H1 (cell line): ENCODE measurements around the gene RDH11. TPM values are rescaled to one million over a fixed set of nuclear protein-coding genes. Genes with fewer than 3 reads are reported as not detected.

Source experiments
- CTCF ChIA-PET: fragments of 300-600 bp; sonication (Branson Sonifier 250); formaldehyde crosslinking; loops from one replicate; lab custom pipeline; 2021; ENCODE audit not compliant: partially characterized antibody; lab: Charles Lee
- POLR2A ChIA-PET: fragments of 300-600 bp; sonication (Branson Sonifier 250); formaldehyde crosslinking; loops from one replicate; lab custom pipeline; 2021; ENCODE audit warnings: inconsistent platforms; ENCODE audit not compliant: partially characterized antibody; lab: Charles Lee
- DNase-seq, 2 experiments: peaks; one replicate each; pipeline versions ENCODE4 v3.0.0 to v3.0.0-alpha.2; 2010 to 2022; ENCODE audit warnings: low spot score in 2 of 2, low read depth in 1 of 2, mixed read lengths in 1 of 2
- FAIRE-seq: peaks from 2 replicates; lab custom pipeline; 2011; peaks lifted over from hg19 to GRCh38; lab: Jason Lieb, UNC
- H2AFZ ChIP-seq: 2 replicates; pipeline ENCODE4 v1.8.1; 2012; ENCODE audit warnings: low read length, inconsistent platforms
- H2AK5ac ChIP-seq: 2 replicates; pipeline ENCODE4 v1.6.1; 2013; ENCODE audit warnings: low read depth, low read length
- H2BK120ac ChIP-seq: replicated peaks from 2 replicates; pipeline ENCODE3; 2013; ENCODE audit warnings: low read depth, low read length, inconsistent platforms
- H2BK12ac ChIP-seq: 2 replicates; pipeline ENCODE4 v1.6.1; 2013; ENCODE audit warnings: low read depth, low read length
- H2BK15ac ChIP-seq: 2 replicates; pipeline ENCODE4 v1.6.1; 2013; ENCODE audit warnings: low read length
- H2BK20ac ChIP-seq: 2 replicates; pipeline ENCODE4 v1.6.1; 2013; ENCODE audit warnings: low read length
- H2BK5ac ChIP-seq: 2 replicates; pipeline ENCODE4 v1.6.1; 2013; ENCODE audit warnings: low read depth, low read length
- H3K14ac ChIP-seq: 2 replicates; pipeline ENCODE4 v1.6.1; 2013; ENCODE audit warnings: inconsistent platforms; ENCODE audit not compliant: insufficient read length
- H3K18ac ChIP-seq: 2 replicates; pipeline ENCODE4 v1.6.1; 2013; ENCODE audit warnings: low read length; ENCODE audit errors: extremely low read depth
- H3K23ac ChIP-seq: 2 replicates; pipeline ENCODE4 v1.6.1; 2013; ENCODE audit warnings: inconsistent platforms; ENCODE audit not compliant: insufficient read length
- H3K23me2 ChIP-seq: 2 replicates; pipeline ENCODE4 v1.6.1; 2013; ENCODE audit warnings: low read depth, low read length
- H3K27ac ChIP-seq: 2 replicates; pipeline ENCODE4 v1.6.1; 2011; ENCODE audit warnings: low read depth, low read length, inconsistent platforms
- H3K27me3 ChIP-seq, 4 experiments: replicated peaks in 1 of 4; 1 replicate in 1 of 4; 2 replicates in 3 of 4; pipeline versions ENCODE4 v1.6.1 to v1.8.1; 2011 to 2013; ENCODE audit warnings: low read length in 3 of 4, mild to moderate bottlenecking in 3 of 4, inconsistent platforms in 2 of 4, mixed read lengths in 2 of 4, moderate library complexity in 1 of 4; ENCODE audit not compliant: control insufficient read depth in 3 of 4, insufficient read depth in 3 of 4; ENCODE audit errors: extremely low read depth in 1 of 4
- H3K36me3 ChIP-seq, 4 experiments: 2 replicates each; pipeline versions ENCODE4 v1.6.1 to v1.8.1; 2011 to 2013; ENCODE audit warnings: mild to moderate bottlenecking in 4 of 4, low read length in 3 of 4, moderate library complexity in 2 of 4, control low read depth in 1 of 4, inconsistent platforms in 1 of 4; ENCODE audit not compliant: insufficient read depth in 4 of 4, control insufficient read depth in 2 of 4
- H3K4ac ChIP-seq: replicated peaks from 2 replicates; pipeline ENCODE3; 2013; ENCODE audit warnings: low read length, low read depth, mixed read lengths, inconsistent platforms; ENCODE audit not compliant: insufficient read length
- H3K4me1 ChIP-seq, 4 experiments: replicated peaks in 1 of 4; 1 replicate in 1 of 4; 2 replicates in 3 of 4; pipeline versions ENCODE4 v1.6.1 to v1.8.1; 2011 to 2013; ENCODE audit warnings: low read length in 3 of 4, inconsistent platforms in 2 of 4, mixed read lengths in 1 of 4; ENCODE audit not compliant: insufficient read depth in 4 of 4, control insufficient read depth in 3 of 4
- H3K4me2 ChIP-seq, 2 experiments: 2 replicates each; pipeline versions ENCODE4 v1.6.1 to v1.8.1; 2011 to 2013; ENCODE audit warnings: low read depth in 2 of 2, low read length in 2 of 2, control low read depth in 1 of 2, inconsistent platforms in 1 of 2, mild to moderate bottlenecking in 1 of 2; ENCODE audit not compliant: insufficient read depth in 1 of 2
- H3K4me3 ChIP-seq, 4 experiments: fragments of 200-600, 300-600 bp in 1 of 4; sonication (generic), shearing (Covaris generic), sonication (Bioruptor Twin) in 1 of 4; 2 replicates each; pipeline versions ENCODE4 v1.5.1 to v1.8.1; 2011 to 2016; ENCODE audit warnings: low read length in 4 of 4, low read depth in 3 of 4, control low read depth in 2 of 4, inconsistent platforms in 2 of 4, mild to moderate bottlenecking in 2 of 4, mixed read lengths in 1 of 4, moderate library complexity in 1 of 4; ENCODE audit not compliant: insufficient read depth in 2 of 4; ENCODE audit errors: extremely low read depth in 1 of 4
- H3K56ac ChIP-seq: replicated peaks from 2 replicates; pipeline ENCODE3; 2013; ENCODE audit warnings: low read depth, mild to moderate bottlenecking, mixed read lengths, low read length, inconsistent platforms; ENCODE audit not compliant: insufficient read length
- H3K79me1 ChIP-seq: 2 replicates; pipeline ENCODE4 v1.6.1; 2013; ENCODE audit warnings: low read depth, low read length, control low read depth
- H3K79me2 ChIP-seq, 2 experiments: 2 replicates each; pipeline versions ENCODE4 v1.6.1 to v1.8.1; 2012 to 2013; ENCODE audit warnings: low read length in 2 of 2, mild to moderate bottlenecking in 2 of 2, inconsistent platforms in 1 of 2; ENCODE audit not compliant: insufficient read depth in 2 of 2, control insufficient read depth in 1 of 2
- H3K9ac ChIP-seq, 4 experiments: replicated peaks in 1 of 4; 1 replicate in 1 of 4; 2 replicates in 3 of 4; pipeline versions ENCODE4 v1.6.1 to v1.8.1; 2011 to 2013; ENCODE audit warnings: low read depth in 3 of 4, low read length in 3 of 4, control low read depth in 2 of 4, mild to moderate bottlenecking in 2 of 4, moderate library complexity in 2 of 4, inconsistent platforms in 1 of 4; ENCODE audit errors: extremely low read depth in 1 of 4
- H3K9me3 ChIP-seq, 2 experiments: 2 replicates each; pipeline versions ENCODE4 v1.6.1 to v1.8.1; 2012 to 2013; ENCODE audit warnings: mild to moderate bottlenecking in 2 of 2, moderate library complexity in 2 of 2, control low read depth in 1 of 2, inconsistent platforms in 1 of 2, low read depth in 1 of 2, low read length in 1 of 2, mixed read lengths in 1 of 2; ENCODE audit not compliant: insufficient read depth in 2 of 2
- H4K20me1 ChIP-seq, 2 experiments: replicated peaks in 1 of 2; 2 replicates each; pipeline versions ENCODE3 to v1.8.1; 2011 to 2013; ENCODE audit warnings: inconsistent platforms in 2 of 2, low read length in 2 of 2, mild to moderate bottlenecking in 1 of 2; ENCODE audit not compliant: insufficient read depth in 2 of 2, control insufficient read depth in 1 of 2
- H4K5ac ChIP-seq: 2 replicates; pipeline ENCODE4 v1.6.1; 2013; ENCODE audit warnings: low read length, low read depth, mixed read lengths, inconsistent platforms; ENCODE audit not compliant: insufficient read length
- H4K8ac ChIP-seq: 2 replicates; pipeline ENCODE4 v1.8.0; 2013; ENCODE audit warnings: mild to moderate bottlenecking, moderate library complexity, low read length, inconsistent platforms; ENCODE audit not compliant: insufficient read depth; ENCODE audit errors: extremely low read depth
- H4K91ac ChIP-seq: replicated peaks from 2 replicates; pipeline ENCODE3; 2013; ENCODE audit warnings: low read length, mixed read lengths, inconsistent platforms; ENCODE audit not compliant: insufficient read length
- SP1 ChIP-seq: IDR thresholded peaks from 2 replicates; pipeline ENCODE4 v1.6.1; 2011; ENCODE audit warnings: low read depth, low read length
- SP4 ChIP-seq: IDR thresholded peaks from 2 replicates; pipeline ENCODE4 v1.6.1; 2012; ENCODE audit warnings: low read length, inconsistent platforms
- polyA plus RNA-seq, 7 experiments: library from polyadenylated mRNA; depleted of rRNA in 3 of 7; stranded (reverse) in 5 of 7; unstranded in 2 of 7; fragments of >200 nt in 5 of 7; fragments of 200-250 nt in 2 of 7; gene quantifications; 1 replicate in 5 of 7; 2 replicates in 1 of 7; 4 replicates in 1 of 7; pipeline versions ENCODE4 v1.2.1 to v1.2.3, GENCODE V29; 2011 to 2013; ENCODE audit warnings: missing spikeins in 2 of 7, mixed read lengths in 2 of 7
- total RNA-seq: library from RNA; stranded (reverse); fragmentation: NEBNext Ultra II Directional; extraction: Animal tissue kit (Norgen Biotek cat#: 25700); gene quantifications from 2 replicates; pipeline ENCODE4 v1.2.1, GENCODE V29; 2021
- TF ChIP-seq, protein P1 (sequence below): IDR thresholded peaks from 2 replicates; pipeline ENCODE4 v1.6.1; 2011; ENCODE audit warnings: low read length, improper control_type of control experiment
- TF ChIP-seq, protein P2 (sequence below): IDR thresholded peaks from 2 replicates; pipeline ENCODE4 v1.6.1; 2011; ENCODE audit warnings: low read depth, mild to moderate bottlenecking, low read length; ENCODE audit not compliant: insufficient read depth

RDH11 gene
- total and polyA plus RNA-seq, 2 of the 8 experiments (the other 6 are each of a cell fraction or from before 2014, with no cell fraction given), result 104 to 117 TPM

DNA sequence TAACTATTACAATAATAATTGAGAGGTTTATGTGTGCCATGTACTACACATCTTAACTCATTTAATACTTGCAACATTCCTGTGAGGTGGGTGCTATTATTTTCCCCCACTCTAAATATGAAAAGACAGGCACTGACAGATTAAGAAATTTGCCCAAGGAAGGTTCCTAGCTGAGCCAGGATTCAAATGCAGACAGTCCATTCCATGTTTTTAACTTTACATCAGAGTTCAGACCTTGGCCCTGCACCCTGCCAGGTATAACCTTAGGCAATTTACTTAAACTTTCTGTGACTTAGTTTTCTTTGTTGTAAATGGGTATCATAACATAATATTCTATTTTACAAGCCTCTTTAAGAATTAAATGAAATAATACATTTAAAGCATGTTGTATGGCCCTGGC is 32.7 kb upstream of the RDH11 start:
- Histone ChIP-seq H2BK120ac (no peak overlapping the region), H2AK5ac (no peak overlapping the region), H3K27ac (no peak overlapping the region), H2BK5ac (no peak overlapping the region), H3K4ac (no peak overlapping the region), H3K36me3 (no peaks in the 10 kb centered on the region), H2AFZ (no peak overlapping the region), H3K4me2 (peak overlapping the region in 1 of 2 experiments; percentile 68; a peak in 2 of 4 replicates), H2BK20ac (no peak overlapping the region), H2BK12ac (no peak overlapping the region), H3K9me3 (no peaks in the 10 kb centered on the region), H3K4me1 (peaks cover 1 to 11% (median 6%) of the 10 kb centered on the region in 4 experiments; a peak in 5 of 7 replicates), H3K27me3 (no peaks in the 10 kb centered on the region; a peak in 1 of 7 replicates), H4K20me1 (no peaks in the 10 kb centered on the region), H3K23me2 (no peaks in the 10 kb centered on the region), H4K8ac (no peak overlapping the region), H3K79me1 (no peaks in the 10 kb centered on the region), H3K79me2 (no peaks in the 10 kb centered on the region), H2BK15ac (no peak overlapping the region), H3K9ac (no peak overlapping the region), H3K14ac (no peak overlapping the region), H4K5ac (no peak overlapping the region), H3K4me3 (no peak overlapping the region), H4K91ac (no peak overlapping the region), H3K23ac (no peak overlapping the region), H3K18ac (no peak overlapping the region), H3K56ac (no peak overlapping the region)
- CTCF ChIA-PET, result interaction anchor here (2.3 kb wide), 1 partner anchor 11 kb away, joined by 5 read pairs; no protein-coding TSS in a partner anchor
- POLR2A ChIA-PET, result interaction anchor here (0.8 to 2.7 kb wide), 5 partner anchors 9 to 88 kb away, joined by 3 to 20 read pairs (median 6); partner anchors contain the start of genes RDH11 and ZFYVE26
- no peak for FAIRE-seq
- DNase-seq, result no peak
- TF ChIP-seq SP4, result no peak
- TF ChIP-seq, protein P1, sequence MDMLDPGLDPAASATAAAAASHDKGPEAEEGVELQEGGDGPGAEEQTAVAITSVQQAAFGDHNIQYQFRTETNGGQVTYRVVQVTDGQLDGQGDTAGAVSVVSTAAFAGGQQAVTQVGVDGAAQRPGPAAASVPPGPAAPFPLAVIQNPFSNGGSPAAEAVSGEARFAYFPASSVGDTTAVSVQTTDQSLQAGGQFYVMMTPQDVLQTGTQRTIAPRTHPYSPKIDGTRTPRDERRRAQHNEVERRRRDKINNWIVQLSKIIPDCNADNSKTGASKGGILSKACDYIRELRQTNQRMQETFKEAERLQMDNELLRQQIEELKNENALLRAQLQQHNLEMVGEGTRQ, result no peak
- TF ChIP-seq, protein P2, sequence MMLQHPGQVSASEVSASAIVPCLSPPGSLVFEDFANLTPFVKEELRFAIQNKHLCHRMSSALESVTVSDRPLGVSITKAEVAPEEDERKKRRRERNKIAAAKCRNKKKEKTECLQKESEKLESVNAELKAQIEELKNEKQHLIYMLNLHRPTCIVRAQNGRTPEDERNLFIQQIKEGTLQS, result no peak
- peak; percentile 53; the same call in 1 of the 2 replicates for TF ChIP-seq SP1
